IMR-90 (cell line): Measurements from ENCODE around the gene CALML4. TPM values are rescaled to one million over a fixed set of nuclear protein-coding genes. Genes with fewer than 3 reads are reported as not detected.

Experiments used
- ATAC-seq: fragments of 200-7000 bp; cut with Tn5 transposase; 2 replicates; pipeline ENCODE4 v1.9.1; 2020; ENCODE audit warnings: low read depth, mild to moderate bottlenecking, moderate library complexity
- BruUV-seq: library from RNA; stranded (reverse); fragments of 400-500 nt; replicated peaks from 2 replicates; lab custom pipeline; 2021; lab: Mats Ljungman, UMichigan
- CTCF ChIA-PET: fragments of 300-600 bp; formaldehyde crosslinking; extraction: SDS; loops from one replicate; lab custom pipeline; 2021; ENCODE audit warnings: antibody characterized with exemption; lab: Yijun Ruan, JAX
- POLR2A ChIA-PET: fragments of 300-600 bp; sonication (Branson Sonifier 250); formaldehyde crosslinking; loops from one replicate; lab custom pipeline; 2022; ENCODE audit warnings: antibody characterized with exemption; ENCODE audit not compliant: unreplicated experiment; lab: Charles Lee
- DNase-seq: peaks from one replicate; pipeline ENCODE4 v3.0.0; 2013
- H2AFZ ChIP-seq: replicated peaks from 2 replicates; pipeline ENCODE3; 2013; ENCODE audit warnings: low read length, mild to moderate bottlenecking; ENCODE audit not compliant: poor library complexity
- H2AK5ac ChIP-seq: 2 replicates; pipeline ENCODE4 v1.6.1; 2013; ENCODE audit warnings: low read depth, low read length, inconsistent platforms
- H2AK9ac ChIP-seq: replicated peaks from 2 replicates; pipeline ENCODE3; 2013; ENCODE audit warnings: mild to moderate bottlenecking, low read depth, low read length, moderate library complexity; ENCODE audit not compliant: poor library complexity
- H2BK120ac ChIP-seq: 2 replicates; pipeline ENCODE4 v1.6.1; 2013; ENCODE audit warnings: low read depth, low read length, inconsistent platforms
- H2BK15ac ChIP-seq: 3 replicates; pipeline ENCODE4 v1.6.1; 2013; ENCODE audit warnings: low read depth, low read length, inconsistent platforms
- H2BK20ac ChIP-seq: 2 replicates; pipeline ENCODE4 v1.6.1; 2013; ENCODE audit warnings: low read depth, mild to moderate bottlenecking, inconsistent platforms, low read length, moderate library complexity
- H2BK5ac ChIP-seq: 2 replicates; pipeline ENCODE4 v1.6.1; 2013; ENCODE audit warnings: mild to moderate bottlenecking, low read depth, low read length, inconsistent platforms; ENCODE audit not compliant: poor library complexity, severe bottlenecking
- H3K14ac ChIP-seq: replicated peaks from 2 replicates; pipeline ENCODE4 v1.6.1; 2013; ENCODE audit warnings: low read depth, low read length, inconsistent platforms
- H3K18ac ChIP-seq: 2 replicates; pipeline ENCODE4 v1.6.1; 2013; ENCODE audit warnings: low read depth, low read length, control low read depth
- H3K23ac ChIP-seq: 2 replicates; pipeline ENCODE4 v1.6.1; 2013; ENCODE audit warnings: low read depth, low read length, inconsistent platforms
- H3K27ac ChIP-seq: 2 replicates; pipeline ENCODE4 v1.5.1; 2013; ENCODE audit warnings: mild to moderate bottlenecking, control low read depth, low read length; ENCODE audit not compliant: insufficient read depth
- H3K27me3 ChIP-seq: 2 replicates; pipeline ENCODE4 v1.6.1; 2013; ENCODE audit warnings: low read length; ENCODE audit not compliant: control insufficient read depth, insufficient read depth
- H3K36me3 ChIP-seq: 2 replicates; pipeline ENCODE4 v1.6.1; 2013; ENCODE audit warnings: low read length, mixed read lengths; ENCODE audit not compliant: control insufficient read depth, insufficient read depth
- H3K4ac ChIP-seq: 2 replicates; pipeline ENCODE4 v1.6.1; 2013; ENCODE audit warnings: low read depth, low read length, inconsistent platforms
- H3K4me1 ChIP-seq: 2 replicates; pipeline ENCODE4 v1.6.1; 2013; ENCODE audit warnings: low read length, mixed read lengths; ENCODE audit not compliant: control insufficient read depth, insufficient read depth
- H3K4me2 ChIP-seq: 2 replicates; pipeline ENCODE4 v1.6.1; 2013; ENCODE audit warnings: low read depth, mild to moderate bottlenecking, control low read depth, low read length, moderate library complexity
- H3K4me3 ChIP-seq: 2 replicates; pipeline ENCODE4 v1.5.1; 2013; ENCODE audit warnings: low read depth, mild to moderate bottlenecking, control low read depth, low read length, moderate library complexity; ENCODE audit not compliant: insufficient read depth
- H3K56ac ChIP-seq: 2 replicates; pipeline ENCODE4 v1.6.1; 2013; ENCODE audit warnings: low read length, inconsistent platforms; ENCODE audit not compliant: insufficient read depth; ENCODE audit errors: extremely low read depth
- H3K79me1 ChIP-seq, 2 experiments: 2 replicates each; pipeline ENCODE4 v1.6.1; 2013; ENCODE audit warnings: low read length in 2 of 2, inconsistent platforms in 1 of 2, low read depth in 1 of 2
- H3K9ac ChIP-seq: 2 replicates; pipeline ENCODE4 v1.6.1; 2013; ENCODE audit warnings: low read depth, low read length, control low read depth
- H3K9me1 ChIP-seq: 2 replicates; pipeline ENCODE4 v1.6.1; 2013; ENCODE audit warnings: low read length, inconsistent platforms; ENCODE audit not compliant: insufficient read depth
- H3K9me3 ChIP-seq: 2 replicates; pipeline ENCODE4 v1.6.1; 2013; ENCODE audit warnings: low read length; ENCODE audit not compliant: control insufficient read depth, insufficient read depth
- H4K20me1 ChIP-seq: 2 replicates; pipeline ENCODE4 v1.6.1; 2013; ENCODE audit warnings: low read length, inconsistent platforms; ENCODE audit not compliant: insufficient read depth
- H4K5ac ChIP-seq: 2 replicates; pipeline ENCODE4 v1.6.1; 2013; ENCODE audit warnings: mild to moderate bottlenecking, low read depth, low read length, control low read depth
- H4K8ac ChIP-seq, 2 experiments: 2 replicates each; pipeline ENCODE4 v1.6.1; 2013; ENCODE audit warnings: low read depth in 2 of 2, low read length in 2 of 2, control low read depth in 1 of 2, inconsistent platforms in 1 of 2
- H4K91ac ChIP-seq: 2 replicates; pipeline ENCODE4 v1.6.1; 2013; ENCODE audit warnings: low read depth, low read length, inconsistent platforms; ENCODE audit not compliant: insufficient read depth
- BHLHE40 ChIP-seq: fragments of 150-350 bp; IDR thresholded peaks from 2 replicates; pipeline ENCODE4 v1.6.1; 2016; ENCODE audit warnings: mild to moderate bottlenecking, low read depth, low read length
- CEBPB ChIP-seq: IDR thresholded peaks from 2 replicates; pipeline ENCODE4 v1.6.1; 2012; ENCODE audit warnings: low read depth, low read length, improper control_type of control experiment
- CHD1 ChIP-seq: IDR thresholded peaks from 2 replicates; pipeline ENCODE4 v1.6.1; 2012; ENCODE audit warnings: low read depth, low read length, improper control_type of control experiment
- FOS ChIP-seq: fragments of 150-350 bp; IDR thresholded peaks from 2 replicates; pipeline ENCODE4 v1.6.1; 2016; ENCODE audit warnings: low read depth, low read length
- MAFK ChIP-seq: IDR thresholded peaks from 2 replicates; pipeline ENCODE4 v1.6.1; 2012; ENCODE audit warnings: low read depth, low read length, improper control_type of control experiment
- MAZ ChIP-seq: IDR thresholded peaks from 2 replicates; pipeline ENCODE4 v1.6.1; 2012; ENCODE audit warnings: low read depth, mild to moderate bottlenecking, low read length, improper control_type of control experiment, moderate library complexity, borderline replicate concordance
- MXI1 ChIP-seq: IDR thresholded peaks from 2 replicates; pipeline ENCODE4 v1.6.1; 2012; ENCODE audit warnings: low read depth, mild to moderate bottlenecking, low read length, moderate library complexity, borderline replicate concordance
- NFE2L2 ChIP-seq: fragments of 150-350 bp; IDR thresholded peaks from 2 replicates; pipeline ENCODE4 v1.6.1; 2016; ENCODE audit warnings: low read depth, mild to moderate bottlenecking, low read length
- POLR2A ChIP-seq: IDR thresholded peaks from 2 replicates; pipeline ENCODE4 v1.6.1; 2012; ENCODE audit warnings: mild to moderate bottlenecking, low read depth, low read length
- RAD21 ChIP-seq: IDR thresholded peaks from 2 replicates; pipeline ENCODE4 v1.6.1; 2012; ENCODE audit warnings: low read length, improper control_type of control experiment
- RCOR1 ChIP-seq: IDR thresholded peaks from 2 replicates; pipeline ENCODE4 v1.6.1; 2012; ENCODE audit warnings: mild to moderate bottlenecking, low read length, improper control_type of control experiment; ENCODE audit not compliant: insufficient replicate concordance
- RFX5 ChIP-seq: IDR thresholded peaks from 2 replicates; pipeline ENCODE4 v1.8.0; 2012; ENCODE audit warnings: low read depth, mild to moderate bottlenecking, low read length, moderate library complexity
- SMC3 ChIP-seq: fragments of 150-350 bp; IDR thresholded peaks from 2 replicates; pipeline ENCODE4 v1.6.1; 2016; ENCODE audit warnings: low read depth, mild to moderate bottlenecking, antibody characterized with exemption, low read length, moderate library complexity
- WGBS, 2 experiments: methylation state at CpG; one replicate each; pipeline versions ENCODE4 v1.1.5 to v1.1.7; 2013; ENCODE audit warnings: missing lambda C conversion rate in 2 of 2; ENCODE audit not compliant: insufficient read length in 1 of 2; ENCODE audit errors: extremely low coverage in 2 of 2; 5-methylcytosine and 5-hydroxymethylcytosine counted together
- dilution Hi-C: fragments of 300-500 bp; cut with HindIII; formaldehyde crosslinking; loops from one replicate; pipeline ENCODE4 v1.14.3; 2018; ENCODE audit warnings: low sequenced_read_pairs; ENCODE audit not compliant: unreplicated experiment
- in situ Hi-C: fragments of 300-500 bp; cut with MboI; formaldehyde crosslinking; loops from 3 replicates; pipeline ENCODE4 v1.14.3; 2019; ENCODE audit warnings: low sequenced_read_pairs, inconsistent platforms, mixed read lengths
- intact Hi-C: fragments of 100-400 bp; cut with micrococcal nuclease; formaldehyde crosslinking; loops from 2 replicates; pipeline ENCODE4 v1.10.0; 2022
- polyA plus RNA-seq, 3 experiments: library from polyadenylated mRNA; depleted of rRNA; stranded (reverse); fragments of >200 nt; gene quantifications; 2 replicates each; pipeline ENCODE4 v1.2.3, GENCODE V29; 2012; ENCODE audit warnings: low replicate concordance in 1 of 3
- total RNA-seq: library from RNA; depleted of rRNA; stranded (reverse); fragments of >200 nt; gene quantifications from 2 replicates; pipeline ENCODE4 v1.2.3, GENCODE V29; 2012
- TF ChIP-seq, protein P1 (sequence below): fragments of 150-350 bp; IDR thresholded peaks from 2 replicates; pipeline ENCODE4 v1.6.1; 2016; ENCODE audit warnings: low read depth, mild to moderate bottlenecking, low read length, moderate library complexity, borderline replicate concordance
- TF ChIP-seq, protein P2 (sequence below): fragments of 150-350 bp; IDR thresholded peaks from 2 replicates; pipeline ENCODE4 v1.6.1; 2017; ENCODE audit warnings: mild to moderate bottlenecking, antibody characterized with exemption, low read length, low read depth

CALML4 gene
- total and polyA plus RNA-seq, 2 of the 4 experiments (the other 2 are of a cell fraction) = 0.36 to 1.3 TPM

DNA sequence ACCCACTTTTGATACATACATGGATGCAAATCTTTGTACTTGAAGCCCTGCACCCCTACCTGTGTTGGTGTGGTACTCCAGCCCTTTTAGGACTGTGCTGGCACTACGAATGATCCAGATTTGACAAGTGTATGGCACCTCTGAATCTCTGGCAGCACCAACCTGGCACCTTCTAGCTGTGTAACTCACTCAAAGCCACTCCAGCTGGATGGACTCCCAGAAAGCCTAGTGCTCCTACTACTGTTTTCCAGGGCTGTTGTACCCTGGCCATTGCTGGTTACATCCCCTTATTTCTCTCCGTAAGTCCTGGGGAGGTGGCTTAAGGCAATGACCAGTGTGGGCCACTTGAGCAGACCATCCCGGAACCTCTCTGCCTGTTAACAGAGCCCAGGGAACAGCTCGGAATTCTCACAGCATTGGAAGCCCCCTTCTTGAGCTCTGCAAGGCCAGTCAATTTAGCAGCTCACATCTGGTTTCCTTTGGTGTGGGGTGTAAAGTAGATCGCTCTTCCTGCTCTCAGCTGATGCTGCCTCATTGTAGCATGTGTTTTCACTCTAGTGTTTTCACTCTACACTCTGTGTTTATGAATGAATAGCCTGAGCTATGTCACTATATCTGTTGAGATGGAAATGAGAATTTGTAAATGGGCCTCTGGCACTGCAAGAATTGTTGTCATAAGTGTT lies 12.2 kb downstream of the CALML4 start:
- BruUV-seq = no TSS peak
- no CpG with 5 or more reads among the region's 5 CpGs for WGBS, 2 experiments
- peaks cover 3% of the 10 kb centered on the region; the same call in 1 of the 2 replicates for H4K20me1 ChIP-seq
- H3K9ac ChIP-seq = no peak overlapping the region
- peaks cover 11% of the 10 kb centered on the region for H3K9me1 ChIP-seq
- peaks cover 0 to 17% of the 10 kb centered on the region in 2 experiments; a peak in 3 of 4 replicates for H3K79me1 ChIP-seq
- H3K56ac ChIP-seq = no peak overlapping the region
- H2BK120ac ChIP-seq = no peak overlapping the region
- TF ChIP-seq CEBPB (no peak), POLR2A (no peak), MAFK (no peak), NFE2L2 (no peak), CHD1 (no peak), RCOR1 (no peak), RAD21 (no peak), BHLHE40 (no peak), MAZ (no peak), MXI1 (no peak), RFX5 (no peak), SMC3 (no peak), FOS (no peak)
- TF ChIP-seq, protein P1, sequence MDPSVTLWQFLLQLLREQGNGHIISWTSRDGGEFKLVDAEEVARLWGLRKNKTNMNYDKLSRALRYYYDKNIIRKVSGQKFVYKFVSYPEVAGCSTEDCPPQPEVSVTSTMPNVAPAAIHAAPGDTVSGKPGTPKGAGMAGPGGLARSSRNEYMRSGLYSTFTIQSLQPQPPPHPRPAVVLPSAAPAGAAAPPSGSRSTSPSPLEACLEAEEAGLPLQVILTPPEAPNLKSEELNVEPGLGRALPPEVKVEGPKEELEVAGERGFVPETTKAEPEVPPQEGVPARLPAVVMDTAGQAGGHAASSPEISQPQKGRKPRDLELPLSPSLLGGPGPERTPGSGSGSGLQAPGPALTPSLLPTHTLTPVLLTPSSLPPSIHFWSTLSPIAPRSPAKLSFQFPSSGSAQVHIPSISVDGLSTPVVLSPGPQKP = no peak
- TF ChIP-seq, protein P2, sequence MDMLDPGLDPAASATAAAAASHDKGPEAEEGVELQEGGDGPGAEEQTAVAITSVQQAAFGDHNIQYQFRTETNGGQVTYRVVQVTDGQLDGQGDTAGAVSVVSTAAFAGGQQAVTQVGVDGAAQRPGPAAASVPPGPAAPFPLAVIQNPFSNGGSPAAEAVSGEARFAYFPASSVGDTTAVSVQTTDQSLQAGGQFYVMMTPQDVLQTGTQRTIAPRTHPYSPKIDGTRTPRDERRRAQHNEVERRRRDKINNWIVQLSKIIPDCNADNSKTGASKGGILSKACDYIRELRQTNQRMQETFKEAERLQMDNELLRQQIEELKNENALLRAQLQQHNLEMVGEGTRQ = no peak
- dilution Hi-C loops = no loop called here
- H3K27ac ChIP-seq = no peak overlapping the region
- H4K8ac ChIP-seq = no peak overlapping the region
- H2AK5ac ChIP-seq = no peak overlapping the region
- no peaks in the 10 kb centered on the region for H3K9me3 ChIP-seq
- no peak overlapping the region for H2BK20ac ChIP-seq
- no peak overlapping the region for H2AFZ ChIP-seq
- POLR2A ChIA-PET = no interaction called here
- H3K14ac ChIP-seq = no peak overlapping the region
- no peak overlapping the region for H3K18ac ChIP-seq
- H3K27me3 ChIP-seq = no peaks in the 10 kb centered on the region
- DNase-seq (no peak), ATAC-seq (no peak)
- H3K4ac ChIP-seq = no peak overlapping the region
- in situ Hi-C loops = no loop called here
- H2BK5ac ChIP-seq = no peak overlapping the region
- no peak overlapping the region for H3K4me3 ChIP-seq
- H2BK15ac ChIP-seq = no peak overlapping the region
- CTCF ChIA-PET = no interaction called here
- H4K91ac ChIP-seq = no peak overlapping the region
- H3K36me3 ChIP-seq = peaks cover 13% of the 10 kb centered on the region
- peaks cover 5% of the 10 kb centered on the region for H3K4me1 ChIP-seq
- H3K23ac ChIP-seq = no peak overlapping the region
- H3K4me2 ChIP-seq = no peak overlapping the region
- H4K5ac ChIP-seq = no peak overlapping the region
- no peak overlapping the region for H2AK9ac ChIP-seq
- intact Hi-C loops = no loop called here
